ENCODE measurements around the gene OR7G3.

OR7G3 gene

DNA sequence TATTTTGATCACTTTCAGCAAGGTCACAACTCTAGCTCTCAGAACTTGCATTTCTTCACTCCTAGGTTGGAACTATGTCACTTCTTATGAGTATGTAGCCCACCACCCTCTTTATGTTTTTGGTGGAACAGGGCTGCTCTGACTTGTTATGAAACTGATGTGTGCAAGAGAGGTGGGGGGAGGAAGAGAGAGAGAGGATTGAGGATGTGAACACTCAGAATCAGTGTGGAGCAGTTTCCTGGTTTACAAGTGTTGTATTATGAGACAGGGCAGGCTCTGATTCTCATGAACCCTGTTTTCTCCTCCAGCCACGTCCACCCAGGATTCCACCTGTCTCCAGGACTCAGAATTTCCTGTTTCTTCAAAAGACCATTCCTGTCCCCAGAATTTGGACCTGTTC, 29.6 kb upstream of the OR7G3 start:
- no peak overlapping the region for H3K4me3 ChIP-seq
- TF ChIP-seq, protein P1, sequence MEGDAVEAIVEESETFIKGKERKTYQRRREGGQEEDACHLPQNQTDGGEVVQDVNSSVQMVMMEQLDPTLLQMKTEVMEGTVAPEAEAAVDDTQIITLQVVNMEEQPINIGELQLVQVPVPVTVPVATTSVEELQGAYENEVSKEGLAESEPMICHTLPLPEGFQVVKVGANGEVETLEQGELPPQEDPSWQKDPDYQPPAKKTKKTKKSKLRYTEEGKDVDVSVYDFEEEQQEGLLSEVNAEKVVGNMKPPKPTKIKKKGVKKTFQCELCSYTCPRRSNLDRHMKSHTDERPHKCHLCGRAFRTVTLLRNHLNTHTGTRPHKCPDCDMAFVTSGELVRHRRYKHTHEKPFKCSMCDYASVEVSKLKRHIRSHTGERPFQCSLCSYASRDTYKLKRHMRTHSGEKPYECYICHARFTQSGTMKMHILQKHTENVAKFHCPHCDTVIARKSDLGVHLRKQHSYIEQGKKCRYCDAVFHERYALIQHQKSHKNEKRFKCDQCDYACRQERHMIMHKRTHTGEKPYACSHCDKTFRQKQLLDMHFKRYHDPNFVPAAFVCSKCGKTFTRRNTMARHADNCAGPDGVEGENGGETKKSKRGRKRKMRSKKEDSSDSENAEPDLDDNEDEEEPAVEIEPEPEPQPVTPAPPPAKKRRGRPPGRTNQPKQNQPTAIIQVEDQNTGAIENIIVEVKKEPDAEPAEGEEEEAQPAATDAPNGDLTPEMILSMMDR (IDR thresholded peaks at IDR 0.05): no peak
- no peak overlapping the region for H3K27ac ChIP-seq
- DNase-seq (ENCODE audit: low spot score): no peak

DNA sequence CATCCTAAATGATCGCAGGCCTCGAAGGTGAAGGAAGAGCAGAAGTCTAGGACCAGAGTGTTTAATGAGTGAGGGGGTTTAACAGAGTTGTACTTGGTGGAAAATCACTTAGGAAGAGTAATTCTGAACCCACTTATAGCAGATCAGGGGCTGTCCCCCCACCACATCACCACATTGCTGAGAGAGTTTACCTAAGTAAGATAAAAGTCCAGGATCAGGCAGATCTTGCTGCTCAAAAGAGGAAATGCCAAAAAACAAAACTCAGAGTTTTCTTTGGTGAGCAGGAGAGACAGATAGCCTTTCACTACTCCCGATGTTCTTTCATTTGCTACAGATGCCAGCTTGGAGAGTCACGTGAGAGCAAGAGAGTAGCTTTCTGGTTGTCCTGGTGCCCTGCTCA, 28.8 kb upstream of the OR7G3 start:
- Histone ChIP-seq H3K4me3 (no peak overlapping the region), H3K27ac (no peak overlapping the region)
- no peak for DNase-seq (ENCODE audit: low spot score)
- TF ChIP-seq, protein P1 (IDR thresholded peaks at IDR 0.05): no peak

DNA sequence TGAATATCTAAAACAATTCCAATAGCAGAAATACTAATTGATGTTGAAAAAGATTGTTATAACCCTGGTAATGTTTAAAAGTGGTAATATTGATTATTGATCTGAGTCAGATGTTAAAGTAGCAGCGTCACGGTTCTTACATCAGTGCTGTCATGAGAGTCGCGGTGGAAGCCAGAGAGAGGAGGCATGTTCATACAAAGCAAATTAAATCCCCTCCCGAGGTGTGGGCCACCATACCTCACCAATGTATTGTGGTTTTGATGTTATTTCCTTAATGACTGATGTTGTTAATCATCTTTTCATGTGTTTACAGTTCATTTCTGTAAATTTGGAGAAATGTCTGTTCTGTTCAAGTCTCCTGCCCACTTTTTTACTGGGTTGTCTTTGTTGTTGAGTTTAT, 24.6 kb upstream of the OR7G3 start:
- TF ChIP-seq, protein P1 (IDR thresholded peaks at IDR 0.05): no peak
- no peak for DNase-seq (ENCODE audit: low spot score)
- Histone ChIP-seq H3K4me3 (no peak overlapping the region), H3K27ac (no peak overlapping the region)

DNA sequence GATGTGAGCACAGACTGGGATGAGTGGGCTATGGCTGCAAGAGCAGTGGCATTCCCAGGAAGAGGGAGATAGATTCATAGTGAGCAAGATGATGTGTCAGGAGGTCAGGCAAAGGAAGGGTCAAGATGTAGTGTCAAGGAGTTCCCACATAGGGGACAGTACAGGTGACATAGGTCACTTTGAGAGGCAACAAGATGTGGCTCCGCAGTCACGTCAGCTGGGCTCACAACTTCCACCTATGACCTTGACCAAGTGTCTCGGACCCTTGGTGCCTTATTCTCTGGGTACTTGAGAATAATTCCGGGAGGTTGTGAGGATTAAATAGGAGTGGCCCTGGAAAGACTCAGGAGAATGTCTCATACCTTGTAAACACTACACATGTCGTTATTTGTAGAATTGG, 23.9 kb upstream of the OR7G3 start:
- H3K27ac ChIP-seq: no peak overlapping the region
- TF ChIP-seq, protein P1 (IDR thresholded peaks at IDR 0.05): no peak
- DNase-seq (ENCODE audit: low spot score): no peak
- no peak overlapping the region for H3K4me3 ChIP-seq

DNA sequence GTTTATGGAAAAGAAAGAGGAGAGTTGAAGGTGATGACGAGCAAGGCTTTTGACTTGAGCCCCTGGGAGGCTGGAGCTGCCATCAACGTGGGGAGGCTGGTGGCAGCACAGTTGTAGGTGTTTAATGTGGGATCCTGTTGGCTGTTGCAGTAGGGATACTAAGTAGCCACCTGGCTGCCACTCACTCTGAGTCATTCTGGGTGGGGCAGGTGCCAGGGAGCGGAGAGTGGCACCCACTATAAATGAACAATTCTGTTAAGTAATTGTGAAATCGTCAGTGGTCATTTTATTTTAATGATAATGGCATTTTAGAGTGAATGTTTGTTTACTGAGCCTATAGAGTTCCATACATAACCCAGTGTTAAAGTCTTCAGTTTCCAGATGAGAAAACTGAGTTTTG, 23.2 kb upstream of the OR7G3 start:
- H3K27ac ChIP-seq: no peak overlapping the region
- no peak overlapping the region for H3K4me3 ChIP-seq
- no peak for DNase-seq (ENCODE audit: low spot score)
- TF ChIP-seq, protein P1 (IDR thresholded peaks at IDR 0.05): no peak

DNA sequence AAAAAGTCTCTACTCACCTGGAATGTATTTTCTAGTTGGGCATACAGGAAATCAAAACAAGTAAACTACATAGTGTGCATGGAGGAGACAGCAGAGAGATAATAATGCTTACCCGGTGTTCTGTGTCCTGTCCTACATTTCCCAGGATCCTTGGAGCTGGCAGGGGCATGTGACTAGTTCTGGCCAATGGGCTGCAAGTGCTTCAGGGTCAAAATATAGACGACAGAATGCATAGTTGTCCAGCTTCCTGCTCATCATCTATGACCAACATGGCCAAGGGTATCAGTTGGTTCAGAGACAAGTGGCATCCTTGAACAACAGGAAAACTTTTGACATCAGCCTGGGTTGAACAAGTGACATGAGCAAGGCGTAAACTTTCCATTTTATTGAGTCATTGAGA, 21.9 kb upstream of the OR7G3 start:
- DNase-seq (ENCODE audit: low spot score): no peak
- TF ChIP-seq, protein P1 (IDR thresholded peaks at IDR 0.05): no peak
- no peak overlapping the region for H3K27ac ChIP-seq
- no peak overlapping the region for H3K4me3 ChIP-seq

DNA sequence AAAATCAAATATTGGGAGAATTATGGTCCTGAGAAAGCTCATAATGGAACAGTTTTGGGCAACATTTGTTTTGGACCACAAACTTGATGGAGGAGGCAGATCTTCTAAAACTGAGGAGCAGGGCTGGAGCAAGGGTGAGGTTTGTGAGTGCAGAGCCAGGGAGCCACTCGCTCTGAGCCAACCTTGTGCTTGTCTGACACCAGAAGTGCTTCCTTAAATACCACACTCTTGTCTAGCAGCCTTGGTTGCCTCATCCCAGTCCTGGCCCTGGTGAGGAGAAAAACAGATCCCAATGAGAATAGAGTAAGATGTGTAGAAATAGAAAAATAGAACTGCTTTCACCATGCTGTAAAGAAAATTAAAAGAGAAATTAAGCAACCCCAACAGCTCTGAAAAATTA, 20.1 kb upstream of the OR7G3 start:
- DNase-seq (ENCODE audit: low spot score): no peak
- H3K27ac ChIP-seq: no peak overlapping the region
- H3K4me3 ChIP-seq: no peak overlapping the region
- TF ChIP-seq, protein P1 (IDR thresholded peaks at IDR 0.05): no peak
